Stimulated activated CD4-positive, alpha-beta T cell treated with anti-CD3 and anti-CD28 coated beads, Interleukin-1b, Interleukin-23, amount 100 ng/mL, for 1 hour (primary cell): ENCODE results near the gene C20orf202.

Experiments
- DNase-seq, 2 donors: peaks; one replicate each; pipeline ENCODE4 v3.0.0-alpha.2; 2020; ENCODE audit warnings: low read depth in 2 of 2

C20orf202 gene

DNA sequence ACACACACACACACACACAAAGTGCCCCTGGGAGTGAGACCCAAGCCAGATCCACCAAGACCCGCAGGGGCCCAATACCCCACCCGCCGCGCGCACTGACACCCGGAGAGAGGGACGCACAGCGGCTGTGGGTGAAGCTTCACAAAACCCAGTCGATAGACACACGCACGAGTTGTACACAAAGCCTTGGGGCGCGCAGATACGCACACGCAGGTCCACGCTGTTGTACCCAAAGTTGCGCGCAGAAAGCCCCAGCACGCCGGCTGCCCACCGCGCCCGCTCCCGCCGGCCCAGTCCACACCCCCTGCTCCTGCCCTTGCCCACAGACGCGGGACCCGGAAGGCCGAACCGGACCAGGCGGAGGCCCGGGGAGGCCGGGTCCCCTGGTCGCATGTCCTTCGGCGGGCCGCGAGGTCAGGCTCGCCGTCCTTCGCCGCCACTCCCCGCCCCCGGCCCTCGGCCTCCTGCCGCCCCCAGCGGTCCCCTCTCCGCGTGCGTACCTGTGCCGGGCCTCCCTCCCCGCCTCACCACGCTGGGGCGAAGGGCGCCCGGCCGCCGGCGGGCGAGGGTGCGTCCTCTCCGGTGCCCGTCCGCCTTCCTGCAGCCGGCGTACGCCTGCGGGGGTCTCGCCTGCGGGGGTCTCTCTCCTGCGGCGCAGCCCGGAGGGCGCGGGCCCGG is 18.5 kb upstream of the C20orf202 start, which contains the start of gene TMEM74B:
TMEM74B (minus strand) TSS at position 344 of the 678 bp plus-strand sequence. CDS start 1,180 bp downstream, outside the sequence.
- no peak for DNase-seq

DNA sequence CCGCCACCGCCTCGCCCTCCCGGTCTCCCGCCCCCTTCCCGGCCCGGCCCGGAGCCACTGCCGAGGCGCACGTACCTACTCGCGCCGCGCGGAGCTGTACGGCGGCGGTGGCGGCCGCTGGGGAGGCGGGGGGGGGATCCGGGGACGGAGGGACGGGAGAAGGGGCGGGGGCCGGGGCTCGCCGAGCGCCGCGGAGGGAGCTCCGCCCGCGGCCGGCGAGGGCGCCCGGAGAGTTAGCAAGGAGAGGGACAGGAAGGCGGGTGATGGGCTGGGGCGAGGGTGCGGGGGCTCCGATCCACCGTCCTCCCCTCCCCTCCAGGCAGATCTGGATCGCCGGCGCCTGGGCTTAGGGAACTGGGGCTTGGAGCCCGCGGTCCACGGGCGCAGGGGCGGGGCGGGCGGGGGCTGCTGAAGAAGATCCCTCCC is 17.9 kb upstream of the C20orf202 start:
- no peak for DNase-seq

DNA sequence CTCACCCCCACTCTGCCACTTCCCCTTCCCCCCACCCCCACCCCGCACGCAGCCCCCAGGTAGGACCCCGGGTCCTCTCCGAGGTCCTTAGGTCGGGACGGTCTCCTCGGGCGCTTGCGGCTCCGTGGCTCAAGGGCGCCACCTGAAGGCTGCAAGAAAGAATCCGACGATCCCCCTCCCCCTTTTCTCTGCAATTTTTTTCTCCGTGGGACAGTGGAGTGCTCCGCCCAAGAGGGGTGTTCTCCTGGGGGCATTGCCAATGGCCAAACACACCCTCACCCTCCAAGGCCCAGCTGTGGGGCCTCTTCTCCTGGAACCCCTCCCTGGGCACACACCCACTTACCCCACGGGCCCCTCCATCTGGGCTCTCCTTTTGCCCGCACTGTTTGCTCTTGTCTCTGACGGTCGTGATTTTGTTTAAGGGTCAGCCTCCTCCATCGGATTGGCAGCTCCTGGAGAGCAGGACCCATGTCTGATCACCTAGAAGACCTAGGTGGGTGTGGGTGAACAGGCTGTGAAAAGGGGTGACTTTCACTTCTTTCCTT is 17.4 kb upstream of the C20orf202 start:
- DNase-seq = peak in 1 of 2 donors; percentile 29

DNA sequence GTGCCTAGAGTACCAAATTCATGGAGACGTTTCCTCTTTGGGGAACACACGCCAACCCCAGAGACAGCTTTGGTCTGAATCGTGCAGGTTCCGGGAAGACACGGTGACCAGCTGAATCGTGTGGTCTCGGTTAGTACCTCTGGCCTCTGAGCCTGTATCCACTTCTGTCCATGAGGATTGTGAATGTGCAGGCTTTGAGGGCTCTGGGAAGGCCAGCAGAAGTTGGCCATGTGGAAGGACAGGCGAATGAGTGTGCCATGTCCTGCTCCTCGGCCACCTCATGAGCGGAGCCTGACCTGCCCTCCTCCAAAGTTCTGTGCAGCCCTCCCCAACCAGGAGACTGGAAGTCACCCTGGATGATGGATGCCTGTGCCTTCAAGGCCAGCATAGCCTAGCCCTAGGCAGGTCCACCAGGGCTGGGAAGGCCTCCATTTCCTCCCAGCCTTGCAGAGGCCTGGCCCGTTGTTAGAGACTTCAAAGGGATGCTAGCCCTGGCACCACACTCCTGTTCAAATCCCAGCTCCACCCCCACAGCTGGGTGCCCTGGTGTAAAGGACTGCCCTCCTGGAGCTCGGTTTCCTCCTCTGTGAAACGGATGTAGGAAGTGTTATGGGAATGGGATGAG is 16.8 kb upstream of the C20orf202 start:
- DNase-seq = no peak

GRCh38 chr20:1187605-1188171 is 15.6 kb upstream of the C20orf202 start:
- DNase-seq = no peak

GRCh38 chr20:1188347-1188746 is 14.9 kb upstream of the C20orf202 start:
- DNase-seq = no peak

DNA sequence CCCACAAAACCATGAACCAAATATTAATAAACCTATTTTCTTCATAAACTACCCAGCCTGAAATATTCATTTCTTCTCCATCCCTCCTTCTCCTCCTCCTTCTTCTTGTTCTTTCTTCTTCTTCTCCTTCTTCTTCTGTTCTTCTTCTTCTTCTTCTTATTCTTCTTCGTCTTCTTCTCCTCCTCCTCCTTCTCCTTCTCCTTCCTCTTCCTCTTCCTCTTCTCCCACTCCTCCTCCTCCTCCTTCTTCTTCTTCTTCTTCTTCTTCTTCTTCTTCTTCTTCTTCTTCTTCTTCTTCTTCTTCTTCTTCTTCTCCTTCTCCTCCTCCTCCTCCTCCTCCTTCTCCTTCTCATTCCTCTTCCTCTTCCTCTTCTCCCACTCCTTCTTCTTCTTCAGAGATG is 13.4 kb upstream of the C20orf202 start:
- DNase-seq = no peak

GRCh38 chr20:1190847-1191246 is 12.4 kb upstream of the C20orf202 start:
- no peak for DNase-seq

DNA sequence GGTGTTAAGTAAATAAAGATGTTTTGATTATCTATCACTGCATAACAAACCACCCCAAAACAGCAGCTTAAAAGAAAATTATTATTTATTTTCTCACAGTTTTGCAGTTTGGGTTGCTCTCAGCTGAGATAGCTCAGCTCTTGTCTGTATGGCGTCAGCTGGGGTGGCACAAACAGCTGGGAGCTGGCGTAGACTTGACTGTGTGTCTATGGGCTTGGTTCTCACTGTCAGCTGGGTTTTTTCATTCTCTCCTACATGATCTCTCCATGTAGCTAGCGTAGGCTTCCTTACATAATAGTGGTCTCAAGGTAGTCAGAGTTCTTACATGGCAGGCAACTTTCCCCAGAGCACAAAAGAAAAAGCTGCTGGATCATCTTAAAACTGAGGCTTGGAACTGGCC is 12.0 kb upstream of the C20orf202 start:
- DNase-seq = no peak

DNA sequence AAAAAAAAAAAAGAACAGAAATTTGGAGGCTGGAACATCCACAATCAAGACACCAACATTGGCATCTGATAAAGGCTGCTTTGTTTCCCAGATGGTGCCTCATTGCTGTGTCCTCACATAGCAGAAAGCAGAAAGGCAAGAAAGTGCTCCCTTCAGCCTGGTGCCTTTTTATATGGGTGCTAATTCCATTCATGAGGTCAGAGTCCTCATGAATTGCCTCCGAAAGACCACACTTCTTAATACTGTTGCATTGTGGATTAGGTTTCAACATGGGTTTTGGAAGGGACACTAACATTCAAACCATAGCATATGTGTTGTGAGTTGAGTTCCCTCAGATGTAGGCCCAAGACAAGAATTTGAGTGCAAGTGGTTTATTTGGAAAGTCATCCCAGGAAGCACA is 8.0 kb upstream of the C20orf202 start:
- no peak for DNase-seq

- DNase-seq = no peak
Observed at GRCh38 chr20:1196634-1197033, 6.6 kb upstream of the C20orf202 start.

DNA sequence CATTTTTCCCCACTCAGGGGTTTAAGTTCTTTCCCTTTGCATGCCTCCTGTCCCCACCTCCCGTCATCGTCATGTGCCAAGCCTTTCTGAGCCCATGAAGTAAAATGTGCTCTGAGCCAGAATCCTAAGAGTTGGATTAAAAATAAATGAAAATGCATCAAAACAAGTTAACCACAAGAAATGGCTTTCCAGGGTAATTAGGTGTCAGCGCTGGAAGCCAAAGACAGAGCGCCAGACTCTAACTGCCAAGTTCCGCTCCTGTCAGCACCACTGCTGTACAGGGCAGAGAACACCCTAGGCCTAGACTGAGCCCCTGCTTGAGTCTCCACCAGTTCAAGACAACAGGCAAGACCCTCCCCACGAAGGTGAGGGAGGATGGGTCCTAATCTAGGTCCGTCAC is 5.5 kb upstream of the C20orf202 start:
- DNase-seq = no peak

- DNase-seq = no peak
Observed at GRCh38 chr20:1198751-1199150, 4.5 kb upstream of the C20orf202 start.

DNA sequence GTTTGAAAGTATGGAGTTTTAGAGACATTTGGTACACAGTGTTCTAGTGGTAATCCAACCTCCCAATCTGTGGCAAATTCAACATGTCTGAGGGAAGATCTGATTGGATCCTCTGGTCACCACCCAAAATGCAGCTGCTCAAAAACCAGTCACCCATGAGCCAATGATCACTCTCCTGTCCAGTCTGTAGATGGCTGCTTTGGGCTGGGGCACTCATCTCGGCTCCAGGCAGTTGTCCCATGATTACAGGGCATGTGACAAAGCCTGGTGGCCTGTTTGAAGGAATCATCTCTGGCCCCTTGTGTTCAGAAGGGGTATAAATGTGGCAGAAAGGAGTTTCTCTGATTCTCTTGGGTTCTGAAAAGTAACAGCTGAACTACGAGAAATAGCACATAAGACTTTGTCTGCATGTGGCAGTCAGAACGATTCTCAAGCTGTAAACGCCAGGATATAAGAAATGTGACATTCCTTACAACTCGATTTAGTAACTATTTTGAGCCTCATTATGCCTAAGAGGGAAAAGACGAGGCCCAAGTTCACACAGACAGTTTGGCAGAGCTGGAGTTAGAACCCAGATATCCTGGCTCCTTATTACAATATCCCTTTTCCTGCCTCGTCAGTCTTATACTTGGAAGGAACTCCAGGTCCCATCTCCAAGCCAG is 3.9 kb upstream of the C20orf202 start:
- DNase-seq = no peak

DNA sequence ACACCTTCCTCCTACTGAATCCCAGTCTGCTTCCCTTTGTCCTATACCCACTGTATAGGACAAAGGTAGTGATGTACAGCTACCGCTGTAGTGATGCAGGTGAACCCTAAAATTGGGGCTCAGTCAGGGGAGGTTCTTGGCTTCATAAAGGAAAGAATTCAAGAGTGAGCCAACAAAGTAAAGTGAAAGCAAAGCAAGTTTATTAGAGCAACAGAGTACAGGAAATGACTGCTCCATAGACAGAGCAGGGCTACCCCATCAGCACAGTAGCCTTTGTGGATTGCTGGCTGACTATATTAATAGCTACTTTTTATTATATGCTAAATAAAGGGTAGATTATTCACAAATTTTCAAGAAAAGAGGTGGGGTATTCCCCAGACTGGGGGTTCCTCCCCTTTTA is 3.3 kb upstream of the C20orf202 start:
- no peak for DNase-seq

GRCh38 chr20:1203630-1204029 is 376 bp downstream of the C20orf202 start:
- no peak for DNase-seq

DNA sequence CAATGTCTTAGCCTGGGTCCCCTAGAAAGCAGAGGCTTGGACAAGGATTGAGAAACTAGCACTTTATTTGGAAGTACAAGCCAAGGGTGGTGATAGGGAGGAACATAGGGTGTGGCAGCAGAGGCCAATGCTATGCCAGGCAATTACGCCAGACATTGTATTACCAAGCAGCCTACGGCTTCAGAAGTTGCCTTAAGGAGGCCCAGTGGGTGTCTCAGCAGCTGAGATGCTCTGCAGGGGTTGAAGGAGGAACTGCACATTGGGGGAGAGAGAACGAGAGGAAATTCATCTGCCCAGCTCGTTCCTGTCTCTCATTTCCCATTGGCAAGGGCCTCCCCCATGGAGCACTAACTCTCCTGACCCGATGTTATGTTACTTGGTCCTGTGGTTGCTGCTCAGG is 859 bp downstream of the C20orf202 start:
- no peak for DNase-seq

DNA sequence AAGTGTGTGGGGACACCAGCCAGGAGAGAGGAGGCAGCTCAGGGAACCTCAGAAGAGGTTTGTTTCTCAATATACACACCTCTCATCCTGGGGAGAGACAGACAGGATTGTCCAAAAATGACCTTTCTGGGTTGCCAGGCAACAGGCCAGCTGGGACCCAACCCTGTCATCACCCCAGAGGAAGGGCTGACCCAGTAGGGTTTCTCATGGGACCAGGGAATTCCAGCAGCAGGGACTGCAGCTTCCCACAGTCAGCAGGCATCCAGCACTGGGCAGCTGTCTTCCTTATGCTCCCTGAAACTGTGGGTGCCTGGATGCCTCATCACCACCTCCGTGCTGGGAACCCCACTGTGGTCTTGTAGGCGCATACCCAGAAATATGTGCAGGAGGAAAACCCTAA is 1.3 kb downstream of the C20orf202 start:
- DNase-seq = no peak

GRCh38 chr20:1205802-1206201 is 2.5 kb downstream of the C20orf202 start:
- DNase-seq = no peak

DNA sequence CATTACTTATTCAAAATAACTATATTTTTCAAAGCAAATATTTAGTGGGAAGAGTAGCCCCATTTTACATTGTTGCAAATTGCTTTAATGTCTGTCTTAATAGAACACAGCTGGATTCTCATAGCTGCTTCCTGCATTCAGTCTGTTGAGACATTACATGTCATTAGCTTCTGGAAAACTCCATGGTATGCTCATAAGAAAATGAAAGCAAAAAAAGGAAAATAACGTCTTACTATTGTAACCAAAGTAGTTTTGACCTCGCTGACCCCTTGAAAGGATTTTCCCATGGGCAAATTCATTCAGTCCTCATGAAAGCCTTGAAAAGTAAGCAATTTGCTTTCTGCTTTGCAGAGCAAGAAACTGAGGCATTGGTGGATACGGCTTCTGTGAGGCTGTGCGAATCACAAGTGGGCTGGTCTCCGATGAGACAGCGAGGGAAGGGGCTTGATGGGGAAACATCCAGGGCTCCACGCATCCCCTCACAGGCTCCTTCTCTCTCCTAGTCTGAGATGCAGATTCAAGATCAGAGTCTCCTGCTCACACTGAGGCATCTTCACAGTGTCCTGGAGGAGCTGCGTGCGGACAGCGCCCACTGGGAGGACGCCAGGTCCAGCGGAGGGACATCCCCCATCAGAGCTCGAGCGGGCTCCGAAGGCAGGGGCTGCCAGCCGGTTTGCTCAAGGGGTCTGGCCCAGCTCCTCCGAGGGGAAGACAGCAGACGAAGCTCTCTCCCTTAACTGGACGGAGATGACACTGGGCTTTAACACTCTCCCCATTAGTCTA is 3.3 kb downstream of the C20orf202 start:
- no peak for DNase-seq

DNA sequence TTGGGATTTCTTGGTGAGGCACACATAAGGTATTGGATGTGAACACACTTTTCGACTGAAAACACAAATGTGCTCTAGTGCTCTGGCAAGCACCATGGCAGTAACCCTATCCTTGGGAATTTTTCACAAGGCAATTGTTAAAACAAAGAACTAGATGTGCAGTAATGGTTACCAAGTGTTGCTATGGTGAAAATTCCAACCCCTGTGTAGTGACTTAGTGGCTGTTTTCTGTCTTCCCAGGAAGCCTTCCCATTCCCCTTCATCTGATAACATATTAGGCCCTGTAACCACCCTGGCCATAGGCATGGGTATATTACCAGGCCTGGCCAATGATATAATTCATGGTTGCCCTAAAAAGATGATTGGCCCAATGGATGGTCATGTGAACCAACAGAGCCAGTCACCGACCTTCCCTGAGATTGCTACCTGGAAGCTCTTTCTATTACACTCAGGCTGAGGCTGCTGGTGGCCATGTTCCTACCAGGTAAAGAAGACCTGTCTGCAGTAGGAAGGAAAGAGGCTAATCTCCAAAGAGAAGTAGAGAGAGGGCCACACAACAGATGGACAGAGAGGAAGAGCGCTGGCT is 4.1 kb downstream of the C20orf202 start:
- no peak for DNase-seq
